ENCODE results near the gene CRYBG1.
A peak's percentile ranks its signal among the peaks of the same experiment; 100 is the strongest.

The CRYBG1 gene

GRCh38 chr6:106373502-106374239 is 13.2 kb downstream of the CRYBG1 start:
- TF ChIP-seq CTCF (conservative IDR thresholded peaks at IDR 0.05; ENCODE audit: low read length) = no peak
- H3K4me3 ChIP-seq (ENCODE audit: low read length) = no peak overlapping the region
- DNase-seq (ENCODE audit: low read depth) = no peak

GRCh38 chr6:106377061-106377540 is 16.6 kb downstream of the CRYBG1 start:
- no peak overlapping the region for H3K4me3 ChIP-seq (ENCODE audit: low read length)
- TF ChIP-seq CTCF (conservative IDR thresholded peaks at IDR 0.05; ENCODE audit: low read length) = no peak
- no peak for DNase-seq (ENCODE audit: low read depth)

- H3K4me3 ChIP-seq (ENCODE audit: low read length) = no peak overlapping the region
- DNase-seq (ENCODE audit: low read depth) = no peak
- no peak for TF ChIP-seq CTCF (conservative IDR thresholded peaks at IDR 0.05; ENCODE audit: low read length)
These were observed 19.4 kb downstream of the CRYBG1 start for GRCh38 chr6:106379951-106380350.

- no peak for DNase-seq (ENCODE audit: low read depth)
- H3K4me3 ChIP-seq (ENCODE audit: low read length) = no peak overlapping the region
- no peak for TF ChIP-seq CTCF (conservative IDR thresholded peaks at IDR 0.05; ENCODE audit: low read length)
These were observed 19.9 kb downstream of the CRYBG1 start for GRCh38 chr6:106380407-106380806.

GRCh38 chr6:106381223-106381622 is 20.7 kb downstream of the CRYBG1 start:
- no peak for TF ChIP-seq CTCF (conservative IDR thresholded peaks at IDR 0.05; ENCODE audit: low read length)
- H3K4me3 ChIP-seq (ENCODE audit: low read length) = no peak overlapping the region
- no peak for DNase-seq (ENCODE audit: low read depth)

DNA sequence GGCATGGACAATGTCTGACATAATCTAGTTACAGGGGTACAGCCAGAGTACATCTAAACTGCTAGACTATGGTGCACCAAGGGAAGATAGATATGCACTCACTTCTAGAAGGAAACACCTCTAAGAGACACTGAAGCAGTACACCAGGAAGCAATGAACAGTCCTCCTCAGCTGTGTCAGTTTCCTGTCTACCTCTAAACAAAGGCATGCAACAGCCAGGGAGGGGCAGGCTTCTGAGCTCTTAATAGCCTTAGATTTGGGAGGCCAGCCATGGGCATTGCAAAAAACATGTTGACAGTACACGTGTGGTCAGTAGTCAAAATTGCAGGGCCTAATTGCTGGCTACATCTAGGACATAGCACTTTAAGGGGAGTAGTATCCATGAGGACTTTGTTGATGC is 21.4 kb downstream of the CRYBG1 start:
- H3K4me3 ChIP-seq (ENCODE audit: low read length) = no peak overlapping the region
- no peak for TF ChIP-seq CTCF (conservative IDR thresholded peaks at IDR 0.05; ENCODE audit: low read length)
- DNase-seq (ENCODE audit: low read depth) = peak; percentile 17

DNA sequence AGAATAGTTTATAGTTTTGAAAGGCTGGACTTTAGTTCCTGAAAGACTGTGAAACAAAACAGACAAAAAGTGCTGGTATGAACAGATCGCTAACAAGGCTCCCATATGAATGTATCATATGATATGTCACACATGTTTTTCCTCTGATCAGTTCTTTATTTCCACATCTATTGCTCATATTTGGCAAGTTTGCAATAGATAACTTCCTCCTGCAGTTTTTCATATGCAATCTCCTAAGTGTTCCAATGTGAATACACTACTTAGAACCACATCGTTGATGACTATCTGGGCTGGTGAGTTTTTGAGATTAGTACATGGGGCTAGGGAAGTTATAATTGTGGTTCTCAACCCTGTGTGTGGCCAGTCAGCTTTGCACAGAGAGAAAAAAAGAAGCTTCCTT is 23.1 kb downstream of the CRYBG1 start:
- H3K4me3 ChIP-seq (ENCODE audit: low read length) = no peak overlapping the region
- TF ChIP-seq CTCF (conservative IDR thresholded peaks at IDR 0.05; ENCODE audit: low read length) = no peak
- peak; percentile 16 for DNase-seq (ENCODE audit: low read depth)
